HepG2 (cell line): ENCODE results near the gene SYNM. TPM values are rescaled to one million over a fixed set of nuclear protein-coding genes. Genes with fewer than 3 reads are reported as not detected.

Experiments
- ATAC-seq: fragments of 200-7000 bp; cut with Tn5 transposase; 3 replicates; pipeline ENCODE4 v1.9.1; 2020; ENCODE audit warnings: mild to moderate bottlenecking, moderate library complexity
- BruUV-seq: library from RNA; stranded (reverse); fragments of 400-500 nt; replicated peaks from 2 replicates; lab custom pipeline; 2021; lab: Mats Ljungman, UMichigan
- CTCF ChIA-PET: fragments of 300-600 bp; formaldehyde crosslinking; extraction: SDS; loops from one replicate; lab custom pipeline; 2021; ENCODE audit warnings: low total read pairs, inconsistent platforms, low intra/inter-chr PET ratio; lab: Yijun Ruan, JAX
- POLR2A ChIA-PET: fragments of 350-600 bp; sonication (Branson Sonifier 250); formaldehyde crosslinking; loops from one replicate; lab custom pipeline; 2020; ENCODE audit warnings: antibody characterized with exemption, inconsistent platforms; lab: Yijun Ruan, JAX
- DNase-seq: peaks from one replicate; pipeline ENCODE4 v3.0.0-alpha.2; 2015; ENCODE audit warnings: low spot score
- FAIRE-seq: peaks from 3 replicates; lab custom pipeline; 2011; peaks lifted over from hg19 to GRCh38; lab: Jason Lieb, UNC
- H2AFZ ChIP-seq: one replicate; pipeline ENCODE4 v1.6.1; 2011; ENCODE audit warnings: low read length, inconsistent platforms
- H3K27ac ChIP-seq: fragments of 300-600 bp; 3 replicates; pipeline ENCODE4 v1.8.0; 2011; ENCODE audit warnings: mixed run types, mild to moderate bottlenecking, mixed read lengths, low read length, inconsistent platforms; ENCODE audit not compliant: insufficient read depth; ENCODE audit errors: extremely low read length
- H3K27me3 ChIP-seq, 2 experiments: fragments of 200-600 bp in 1 of 2; 2 replicates in 1 of 2; 3 replicates in 1 of 2; pipeline versions ENCODE4 v1.6.0 to v1.8.0; 2011; ENCODE audit warnings: low read length in 2 of 2, mild to moderate bottlenecking in 2 of 2, moderate library complexity in 2 of 2, inconsistent platforms in 1 of 2; ENCODE audit not compliant: insufficient read depth in 2 of 2, control insufficient read depth in 1 of 2
- H3K36me3 ChIP-seq, 2 experiments: fragments of 200-600 bp in 1 of 2; replicated peaks in 1 of 2; 2 replicates in 1 of 2; 3 replicates in 1 of 2; pipeline versions ENCODE4 v1.5.1 to v1.8.0; 2011; ENCODE audit warnings: low read length in 2 of 2, inconsistent platforms in 1 of 2; ENCODE audit not compliant: insufficient read depth in 2 of 2, control insufficient read depth in 1 of 2
- H3K4me1 ChIP-seq: 2 replicates; pipeline ENCODE4 v1.5.1; 2012; ENCODE audit warnings: low read length, inconsistent platforms; ENCODE audit not compliant: insufficient read depth
- H3K4me2 ChIP-seq: 2 replicates; pipeline ENCODE4 v1.6.0; 2011; ENCODE audit warnings: low read depth, low read length, inconsistent platforms
- H3K4me3 ChIP-seq, 3 experiments: fragments of 200-600 bp in 1 of 3; sonication (generic), shearing (Covaris generic) in 1 of 3; replicated peaks in 1 of 3; 2 replicates each; pipeline ENCODE4 v1.5.1; 2011 to 2016; ENCODE audit warnings: low read length in 3 of 3, inconsistent platforms in 2 of 3, low read depth in 2 of 3, mild to moderate bottlenecking in 2 of 3, control low read depth in 1 of 3, mixed read lengths in 1 of 3; ENCODE audit not compliant: insufficient read depth in 1 of 3
- H3K79me2 ChIP-seq: one replicate; pipeline ENCODE4 v1.6.1; 2011; ENCODE audit warnings: low read length, inconsistent platforms; ENCODE audit not compliant: insufficient read depth
- H3K9ac ChIP-seq: 2 replicates; pipeline ENCODE4 v1.6.0; 2011; ENCODE audit warnings: mild to moderate bottlenecking, low read depth, low read length, inconsistent platforms; ENCODE audit not compliant: insufficient read depth
- H3K9me3 ChIP-seq: 2 replicates; pipeline ENCODE4 v1.5.1; 2012; ENCODE audit warnings: mild to moderate bottlenecking, low read length
- H4K20me1 ChIP-seq: 2 replicates; pipeline ENCODE4 v1.6.0; 2011; ENCODE audit warnings: inconsistent platforms, mild to moderate bottlenecking, low read length, moderate library complexity; ENCODE audit not compliant: insufficient read depth
- ATF6 ChIP-seq: sonication (generic); formaldehyde crosslinking; conservative IDR thresholded peaks from 2 replicates; pipeline ENCODE4 v1.4.0; 2020; ENCODE audit warnings: missing genetic modification reagents
- ATF7 ChIP-seq, 2 experiments: fragments of 450-650 bp in 1 of 2; sonication (generic) in 1 of 2; formaldehyde crosslinking in 1 of 2; IDR thresholded peaks; 2 replicates each; pipeline versions ENCODE4 v1.4.0 to v1.6.1; 2016 to 2020; ENCODE audit warnings: antibody characterized with exemption in 1 of 2, mild to moderate bottlenecking in 1 of 2, missing genetic modification reagents in 1 of 2
- FOXP1 ChIP-seq, 2 experiments: fragments of 450-650 bp in 1 of 2; IDR thresholded peaks; 2 replicates each; pipeline ENCODE4 v1.6.1; 2017 to 2018; ENCODE audit warnings: antibody characterized with exemption in 1 of 2
- HOXA3 ChIP-seq: sonication (generic); formaldehyde crosslinking; IDR thresholded peaks from 2 replicates; pipeline ENCODE4 v1.5.0; 2020; ENCODE audit warnings: missing genetic modification reagents
- KAT8 ChIP-seq: IDR thresholded peaks from 2 replicates; pipeline ENCODE4 v1.6.1; 2016; ENCODE audit warnings: missing genetic modification reagents, missing compliant biosample characterization
- MAFK ChIP-seq, 2 experiments: IDR thresholded peaks in 1 of 2; conservative IDR thresholded peaks in 1 of 2; 2 replicates each; pipeline ENCODE4 v1.6.1; 2011; ENCODE audit warnings: improper control_type of control experiment in 2 of 2, low read length in 2 of 2
- PHF5A ChIP-seq: IDR thresholded peaks from one replicate; pipeline ENCODE4 v1.6.1; 2018; ENCODE audit warnings: low read depth, missing genetic modification reagents; ENCODE audit not compliant: unreplicated experiment
- REPIN1 ChIP-seq: sonication (generic); formaldehyde crosslinking; IDR thresholded peaks from 2 replicates; pipeline ENCODE4 v1.8.0; 2022; ENCODE audit warnings: missing genetic modification reagents, low read depth, mild to moderate bottlenecking, borderline replicate concordance
- SP2 ChIP-seq: sonication (generic); formaldehyde crosslinking; IDR thresholded peaks from 2 replicates; pipeline ENCODE4 v1.5.1; 2020; ENCODE audit warnings: mild to moderate bottlenecking, missing genetic modification reagents
- THYN1 ChIP-seq: sonication (generic); formaldehyde crosslinking; IDR thresholded peaks from 2 replicates; pipeline ENCODE4 v1.8.1; 2023; ENCODE audit warnings: low read depth, mild to moderate bottlenecking, moderate library complexity, missing genetic modification reagents, borderline replicate concordance
- TOE1 ChIP-seq: sonication (generic); formaldehyde crosslinking; IDR thresholded peaks from 2 replicates; pipeline ENCODE4 v1.4.0; 2020; ENCODE audit warnings: mild to moderate bottlenecking, missing genetic modification reagents
- U2AF1 ChIP-seq: fragments of 200-400 bp; formaldehyde crosslinking; optimal IDR thresholded peaks from 2 replicates; pipeline ENCODE3; 2017; ENCODE audit warnings: mild to moderate bottlenecking, low read depth, low read length
- ZBTB10 ChIP-seq: sonication (generic); formaldehyde crosslinking; IDR thresholded peaks from 2 replicates; pipeline ENCODE4 v1.4.0; 2020; ENCODE audit warnings: missing genetic modification reagents, borderline replicate concordance
- ZC3H13 ChIP-seq: sonication (generic); formaldehyde crosslinking; IDR thresholded peaks from 2 replicates; pipeline ENCODE4 v1.8.1; 2023; ENCODE audit warnings: mild to moderate bottlenecking, missing genetic modification reagents, moderate library complexity
- ZFP82 ChIP-seq: sonication (generic); formaldehyde crosslinking; IDR thresholded peaks from 2 replicates; pipeline ENCODE4 v1.5.1; 2020; ENCODE audit warnings: mild to moderate bottlenecking, missing genetic modification reagents, borderline replicate concordance
- ZNF12 ChIP-seq: sonication (generic); formaldehyde crosslinking; IDR thresholded peaks from 2 replicates; pipeline ENCODE4 v1.5.0; 2020; ENCODE audit warnings: missing genetic modification reagents
- ZNF333 ChIP-seq: sonication (generic); formaldehyde crosslinking; IDR thresholded peaks from 2 replicates; pipeline ENCODE4 v1.4.0; 2020; ENCODE audit warnings: mild to moderate bottlenecking, missing genetic modification reagents, borderline replicate concordance
- ZNF446 ChIP-seq: sonication (generic); formaldehyde crosslinking; IDR thresholded peaks from 2 replicates; pipeline ENCODE4 v1.5.0; 2020; ENCODE audit warnings: mild to moderate bottlenecking, missing genetic modification reagents
- ZNF639 ChIP-seq: conservative IDR thresholded peaks from 2 replicates; pipeline ENCODE4 v1.6.1; 2018; ENCODE audit warnings: missing genetic modification reagents
- ZNF773 ChIP-seq: sonication (generic); formaldehyde crosslinking; IDR thresholded peaks from 2 replicates; pipeline ENCODE4 v1.4.0; 2020; ENCODE audit warnings: missing genetic modification reagents, borderline replicate concordance
- WGBS: methylation state at CpG from one replicate; pipeline ENCODE4 v1.1.6; 2017; ENCODE audit warnings: low lambda C conversion rate; 5-methylcytosine and 5-hydroxymethylcytosine counted together
- in situ Hi-C: cut with HindIII; loops from 2 replicates; pipeline ENCODE4 v1.10.0; 2017; ENCODE audit warnings: low pct_unique_long_range_greater_than_20kb; ENCODE audit not compliant: extremely low pct_ligation_motif_present
- intact Hi-C: fragments of 100-400 bp; cut with micrococcal nuclease; formaldehyde crosslinking; loops from one replicate; pipeline ENCODE4 v1.10.0; 2022; ENCODE audit not compliant: unreplicated experiment
- polyA plus RNA-seq, 8 experiments: library from polyadenylated mRNA; depleted of rRNA in 3 of 8; stranded (reverse) in 7 of 8; unstranded in 1 of 8; fragments of >200 nt; fragmentation: Illumina TruSeq in 4 of 8; extraction: Trizol in 4 of 8; gene quantifications; 2 replicates each; pipeline versions ENCODE4 v1.2.1 to v1.2.3, GENCODE V29; 2011 to 2016; ENCODE audit warnings: low read depth in 4 of 8, missing spikeins in 1 of 8, mixed read lengths in 1 of 8; ENCODE audit not compliant: insufficient read depth in 1 of 8
- total RNA-seq, 5 experiments: library from RNA; depleted of rRNA; stranded (reverse); fragments of >200 nt; fragmentation: Illumina TruSeq; extraction: Trizol; gene quantifications; 2 replicates each; pipeline ENCODE4 v1.2.3, GENCODE V29; 2016; ENCODE audit warnings: low read depth in 1 of 5

SYNM gene
- total and polyA plus RNA-seq, 2 of the 13 experiments (the other 11 are each of a cell fraction or from before 2014, with no cell fraction given) = 1.1 to 3.7 TPM

DNA sequence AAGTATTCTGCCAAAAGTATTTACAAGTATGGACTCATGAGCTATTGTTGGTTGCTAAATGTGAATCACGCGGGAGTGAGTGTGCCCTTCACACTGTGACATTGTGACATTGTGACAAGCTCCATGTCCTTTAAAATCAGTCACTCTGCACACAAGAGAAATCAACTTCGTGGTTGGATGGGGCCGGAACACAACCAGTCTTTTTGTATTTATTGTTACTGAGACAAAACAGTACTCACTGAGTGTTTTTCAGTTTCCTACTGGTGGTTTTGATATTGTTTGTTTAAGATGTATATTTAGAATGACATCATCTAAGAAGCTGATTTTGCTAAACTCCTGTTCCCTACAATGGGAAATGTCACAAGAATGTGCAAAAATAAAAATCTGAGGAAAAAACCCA lies 30.3 kb downstream of the SYNM start:
- Histone ChIP-seq H2AFZ (no peak overlapping the region), H3K9me3 (no peaks in the 10 kb centered on the region), H3K9ac (no peak overlapping the region), H3K4me2 (no peak overlapping the region), H3K4me1 (peaks cover 47% of the 10 kb centered on the region), H4K20me1 (no peaks in the 10 kb centered on the region), H3K79me2 (no peaks in the 10 kb centered on the region), H3K36me3 (peaks cover 0 to 15% of the 10 kb centered on the region in 2 experiments; a peak in 3 of 5 replicates), H3K27ac (no peak overlapping the region), H3K4me3 (no peak overlapping the region), H3K27me3 (no peaks in the 10 kb centered on the region)
- in situ Hi-C loops (no loop called here), intact Hi-C loops (no loop called here)
- POLR2A ChIA-PET = interaction anchor here (1.3 to 2.0 kb wide), 2 partner anchors 8 to 30 kb away, joined by 5 to 6 read pairs; no protein-coding TSS in a partner anchor
- no TSS peak for BruUV-seq
- peak; percentile 61 for DNase-seq
- no peak for ATAC-seq
- CTCF ChIA-PET = no interaction called here
- FAIRE-seq = no peak
- WGBS = 59% methylated on average over 4 of the region's 4 CpGs
- no peak for TF ChIP-seq ZNF12
- no peak for TF ChIP-seq THYN1 (CRISPR knock-in tag)
- TF ChIP-seq TOE1 (CRISPR knock-in tag) = no peak
- no peak for TF ChIP-seq ATF6 (CRISPR knock-in tag)
- TF ChIP-seq KAT8 (CRISPR knock-in tag) = no peak
- no peak for TF ChIP-seq REPIN1 (CRISPR knock-in tag)
- no peak for TF ChIP-seq ZNF446
- TF ChIP-seq U2AF1 = no peak
- TF ChIP-seq ATF7 (IDR thresholded peaks at IDR 0.05) = peak; percentile 80
- no peak for TF ChIP-seq ATF7 (CRISPR knock-in tag; IDR thresholded peaks at IDR 0.05)
- TF ChIP-seq ZNF773 (CRISPR knock-in tag) = no peak
- TF ChIP-seq PHF5A (CRISPR knock-in tag) = no peak
- TF ChIP-seq FOXP1 (IDR thresholded peaks at IDR 0.05) = no peak
- 0 out of 2 replicates have a peak, but pooled peaks have one; percentile 10 for TF ChIP-seq FOXP1 (CRISPR knock-in tag; IDR thresholded peaks at IDR 0.05)
- TF ChIP-seq HOXA3 (CRISPR knock-in tag) = no peak
- no peak for TF ChIP-seq ZNF639 (CRISPR knock-in tag)
- no peak for TF ChIP-seq SP2 (CRISPR knock-in tag)
- TF ChIP-seq ZBTB10 = no peak
- TF ChIP-seq ZFP82 (CRISPR knock-in tag) = no peak
- TF ChIP-seq MAFK (conservative IDR thresholded peaks at IDR 0.05 in 1 of 2, IDR thresholded peaks at IDR 0.05 in 1 of 2; ENCODE audit: low read length in 2 of 2) = no peak
- no peak for TF ChIP-seq ZNF333 (CRISPR knock-in tag)
- TF ChIP-seq ZC3H13 (CRISPR knock-in tag) = no peak
